ENCODE data around the gene SNPH.

Gene SNPH

GRCh38 chr20:1308702-1309095 lies 42.6 kb downstream of the SNPH start:
- H3K36me3 ChIP-seq (ENCODE audit: control insufficient read depth, insufficient read depth, low read length), result peaks cover 4% of the 10 kb centered on the region; the same call in 1 of the 2 replicates

GRCh38 chr20:1309439-1309847 lies 43.3 kb downstream of the SNPH start:
- Histone ChIP-seq H3K27ac (ENCODE audit: low read depth, low read length) (no peak overlapping the region), H3K36me3 (ENCODE audit: control insufficient read depth, insufficient read depth, low read length) (peaks cover 4% of the 10 kb centered on the region; the same call in 1 of the 2 replicates), H3K9me3 (ENCODE audit: control insufficient read depth, insufficient read depth, low read depth, low read length) (no peaks in the 10 kb centered on the region), H3K4me3 (ENCODE audit: low read depth, low read length) (no peak overlapping the region), H3K4me1 (ENCODE audit: control insufficient read depth, insufficient read depth, low read length) (peaks cover 5% of the 10 kb centered on the region), H3K27me3 (ENCODE audit: control insufficient read depth, insufficient read depth, low read length) (peaks cover 12% of the 10 kb centered on the region), H3K9ac (ENCODE audit: low read length) (no peak overlapping the region)

More at GRCh38 chr20:1308702-1309095, 42.6 kb downstream of the SNPH start:
- Histone ChIP-seq H3K4me1 (ENCODE audit: control insufficient read depth, insufficient read depth, low read length) (peaks cover 5% of the 10 kb centered on the region), H3K9me3 (ENCODE audit: control insufficient read depth, insufficient read depth, low read depth, low read length) (no peaks in the 10 kb centered on the region), H3K27me3 (ENCODE audit: control insufficient read depth, insufficient read depth, low read length) (peaks cover 12% of the 10 kb centered on the region), H3K9ac (ENCODE audit: low read length) (no peak overlapping the region), H3K4me3 (ENCODE audit: low read depth, low read length) (no peak overlapping the region), H3K27ac (ENCODE audit: low read depth, low read length) (no peak overlapping the region)

GRCh38 chr20:1310071-1310470 lies 44.0 kb downstream of the SNPH start:
- no peaks in the 10 kb centered on the region for H3K9me3 ChIP-seq (ENCODE audit: control insufficient read depth, insufficient read depth, low read depth, low read length)
- H3K4me1 ChIP-seq (ENCODE audit: control insufficient read depth, insufficient read depth, low read length), result peaks cover 5% of the 10 kb centered on the region
- no peak overlapping the region for H3K27ac ChIP-seq (ENCODE audit: low read depth, low read length)
- no peak overlapping the region for H3K9ac ChIP-seq (ENCODE audit: low read length)
- peaks cover 12% of the 10 kb centered on the region for H3K27me3 ChIP-seq (ENCODE audit: control insufficient read depth, insufficient read depth, low read length)
- H3K36me3 ChIP-seq (ENCODE audit: control insufficient read depth, insufficient read depth, low read length), result peaks cover 4% of the 10 kb centered on the region; the same call in 1 of the 2 replicates
- no peak overlapping the region for H3K4me3 ChIP-seq (ENCODE audit: low read depth, low read length)

- no peaks in the 10 kb centered on the region for H3K9me3 ChIP-seq (ENCODE audit: control insufficient read depth, insufficient read depth, low read depth, low read length)
- H3K27me3 ChIP-seq (ENCODE audit: control insufficient read depth, insufficient read depth, low read length), result peaks cover 12% of the 10 kb centered on the region
- H3K9ac ChIP-seq (ENCODE audit: low read length), result no peak overlapping the region
- peaks cover 5% of the 10 kb centered on the region for H3K4me1 ChIP-seq (ENCODE audit: control insufficient read depth, insufficient read depth, low read length)
- H3K27ac ChIP-seq (ENCODE audit: low read depth, low read length), result no peak overlapping the region
- no peaks in the 10 kb centered on the region for H3K36me3 ChIP-seq (ENCODE audit: control insufficient read depth, insufficient read depth, low read length)
- no peak overlapping the region for H3K4me3 ChIP-seq (ENCODE audit: low read depth, low read length)
Observed at GRCh38 chr20:1310506-1311190, 44.6 kb downstream of the SNPH start.

- Histone ChIP-seq H3K27me3 (ENCODE audit: control insufficient read depth, insufficient read depth, low read length) (peaks cover 12% of the 10 kb centered on the region), H3K9me3 (ENCODE audit: control insufficient read depth, insufficient read depth, low read depth, low read length) (no peaks in the 10 kb centered on the region), H3K36me3 (ENCODE audit: control insufficient read depth, insufficient read depth, low read length) (no peaks in the 10 kb centered on the region), H3K4me1 (ENCODE audit: control insufficient read depth, insufficient read depth, low read length) (peaks cover 5% of the 10 kb centered on the region), H3K4me3 (ENCODE audit: low read depth, low read length) (no peak overlapping the region), H3K9ac (ENCODE audit: low read length) (no peak overlapping the region), H3K27ac (ENCODE audit: low read depth, low read length) (no peak overlapping the region)
Observed at GRCh38 chr20:1312308-1312707, 46.2 kb downstream of the SNPH start.

- Histone ChIP-seq H3K27me3 (ENCODE audit: control insufficient read depth, insufficient read depth, low read length) (peaks cover 12% of the 10 kb centered on the region), H3K27ac (ENCODE audit: low read depth, low read length) (no peak overlapping the region), H3K4me3 (ENCODE audit: low read depth, low read length) (peak overlapping the region; percentile 70), H3K36me3 (ENCODE audit: control insufficient read depth, insufficient read depth, low read length) (no peaks in the 10 kb centered on the region), H3K4me1 (ENCODE audit: control insufficient read depth, insufficient read depth, low read length) (peaks cover 5% of the 10 kb centered on the region), H3K9ac (ENCODE audit: low read length) (peak overlapping the region; percentile 47), H3K9me3 (ENCODE audit: control insufficient read depth, insufficient read depth, low read depth, low read length) (no peaks in the 10 kb centered on the region)
Observed at GRCh38 chr20:1312904-1313235, 46.8 kb downstream of the SNPH start.

GRCh38 chr20:1313236-1313964 lies 47.3 kb downstream of the SNPH start:
- peak overlapping the region; percentile 70 for H3K4me3 ChIP-seq (ENCODE audit: low read depth, low read length)

GRCh38 chr20:1315804-1316203 lies 49.7 kb downstream of the SNPH start:
- Histone ChIP-seq H3K27ac (ENCODE audit: low read depth, low read length) (no peak overlapping the region), H3K9ac (ENCODE audit: low read length) (no peak overlapping the region), H3K9me3 (ENCODE audit: control insufficient read depth, insufficient read depth, low read depth, low read length) (no peaks in the 10 kb centered on the region), H3K4me1 (ENCODE audit: control insufficient read depth, insufficient read depth, low read length) (no peaks in the 10 kb centered on the region), H3K36me3 (ENCODE audit: control insufficient read depth, insufficient read depth, low read length) (no peaks in the 10 kb centered on the region), H3K4me3 (ENCODE audit: low read depth, low read length) (no peak overlapping the region), H3K27me3 (ENCODE audit: control insufficient read depth, insufficient read depth, low read length) (peaks cover 12% of the 10 kb centered on the region)

More at GRCh38 chr20:1313236-1313964, 47.3 kb downstream of the SNPH start:
- no peaks in the 10 kb centered on the region for H3K9me3 ChIP-seq (ENCODE audit: control insufficient read depth, insufficient read depth, low read depth, low read length)
- H3K27me3 ChIP-seq (ENCODE audit: control insufficient read depth, insufficient read depth, low read length), result peaks cover 12% of the 10 kb centered on the region
- no peaks in the 10 kb centered on the region for H3K36me3 ChIP-seq (ENCODE audit: control insufficient read depth, insufficient read depth, low read length)
- H3K9ac ChIP-seq (ENCODE audit: low read length), result peak overlapping the region; percentile 47
- no peak overlapping the region for H3K27ac ChIP-seq (ENCODE audit: low read depth, low read length)
- peaks cover 5% of the 10 kb centered on the region for H3K4me1 ChIP-seq (ENCODE audit: control insufficient read depth, insufficient read depth, low read length)

- Histone ChIP-seq H3K36me3 (ENCODE audit: control insufficient read depth, insufficient read depth, low read length) (no peaks in the 10 kb centered on the region), H3K4me3 (ENCODE audit: low read depth, low read length) (no peak overlapping the region), H3K27me3 (ENCODE audit: control insufficient read depth, insufficient read depth, low read length) (peaks cover 6% of the 10 kb centered on the region), H3K9ac (ENCODE audit: low read length) (no peak overlapping the region), H3K9me3 (ENCODE audit: control insufficient read depth, insufficient read depth, low read depth, low read length) (no peaks in the 10 kb centered on the region), H3K27ac (ENCODE audit: low read depth, low read length) (no peak overlapping the region), H3K4me1 (ENCODE audit: control insufficient read depth, insufficient read depth, low read length) (no peaks in the 10 kb centered on the region)
Observed at GRCh38 chr20:1317545-1318255, 51.6 kb downstream of the SNPH start.

- Histone ChIP-seq H3K9me3 (ENCODE audit: control insufficient read depth, insufficient read depth, low read depth, low read length) (no peaks in the 10 kb centered on the region), H3K4me1 (ENCODE audit: control insufficient read depth, insufficient read depth, low read length) (no peaks in the 10 kb centered on the region), H3K36me3 (ENCODE audit: control insufficient read depth, insufficient read depth, low read length) (no peaks in the 10 kb centered on the region), H3K9ac (ENCODE audit: low read length) (no peak overlapping the region), H3K27ac (ENCODE audit: low read depth, low read length) (no peak overlapping the region), H3K4me3 (ENCODE audit: low read depth, low read length) (no peak overlapping the region), H3K27me3 (ENCODE audit: control insufficient read depth, insufficient read depth, low read length) (no peaks in the 10 kb centered on the region)
Observed at GRCh38 chr20:1319051-1319450, 53.0 kb downstream of the SNPH start.

GRCh38 chr20:1319462-1319861 lies 53.4 kb downstream of the SNPH start:
- Histone ChIP-seq H3K27ac (ENCODE audit: low read depth, low read length) (no peak overlapping the region), H3K9me3 (ENCODE audit: control insufficient read depth, insufficient read depth, low read depth, low read length) (no peaks in the 10 kb centered on the region), H3K9ac (ENCODE audit: low read length) (no peak overlapping the region), H3K36me3 (ENCODE audit: control insufficient read depth, insufficient read depth, low read length) (no peaks in the 10 kb centered on the region), H3K4me3 (ENCODE audit: low read depth, low read length) (no peak overlapping the region), H3K27me3 (ENCODE audit: control insufficient read depth, insufficient read depth, low read length) (no peaks in the 10 kb centered on the region), H3K4me1 (ENCODE audit: control insufficient read depth, insufficient read depth, low read length) (no peaks in the 10 kb centered on the region)
